SK-N-SH (cell line): ENCODE data around the gene NEGR1. TPM values are rescaled to one million over a fixed set of nuclear protein-coding genes. Genes with fewer than 3 reads are reported as not detected.

Experiments used
- CTCF ChIA-PET: fragments of 300-600, 350-600 bp; formaldehyde crosslinking; extraction: SDS; loops from one replicate; lab custom pipeline; 2021; lab: Yijun Ruan, JAX
- POLR2A ChIA-PET: fragments of 350-600 bp; sonication (Branson Sonifier 250); formaldehyde crosslinking; extraction: SDS; loops from one replicate; lab custom pipeline; 2020; ENCODE audit warnings: antibody characterized with exemption, inconsistent platforms; lab: Yijun Ruan, JAX
- DNase-seq: peaks from one replicate; pipeline ENCODE4 v3.0.0; 2012
- H2AFZ ChIP-seq: fragments of 200-600 bp; sonication (generic); 2 replicates; pipeline ENCODE4 v1.8.1; 2016; ENCODE audit warnings: antibody characterized with exemption, mild to moderate bottlenecking, low read depth
- H3F3A ChIP-seq: fragments of 200-600 bp; sonication (generic); replicated peaks from 2 replicates; pipeline ENCODE3; 2016; ENCODE audit warnings: antibody characterized with exemption, mild to moderate bottlenecking; ENCODE audit not compliant: insufficient read depth
- H3K27ac ChIP-seq, 2 experiments: fragments of 200-500 bp in 1 of 2; fragments of 200-600 bp in 1 of 2; sonication (Bioruptor generic) in 1 of 2; sonication (generic), shearing (Covaris generic) in 1 of 2; 2 replicates each; pipeline versions ENCODE4 v1.5.1 to v1.6.1; 2014 to 2016; ENCODE audit warnings: low read depth in 2 of 2, inconsistent platforms in 1 of 2, low read length in 1 of 2, mild to moderate bottlenecking in 1 of 2, mixed read lengths in 1 of 2
- H3K27me3 ChIP-seq: fragments of 200-600 bp; sonication (generic), shearing (Covaris generic); 2 replicates; pipeline ENCODE4 v1.6.1; 2016; ENCODE audit warnings: mixed run types; ENCODE audit not compliant: insufficient read depth
- H3K36me3 ChIP-seq, 2 experiments: fragments of 200-500 bp in 1 of 2; fragments of 200-600 bp in 1 of 2; sonication (Bioruptor generic) in 1 of 2; sonication (generic) in 1 of 2; replicated peaks in 1 of 2; 2 replicates each; pipeline versions ENCODE3 to v1.5.1; 2014 to 2016; ENCODE audit warnings: low read length in 1 of 2, mild to moderate bottlenecking in 1 of 2; ENCODE audit not compliant: insufficient read depth in 2 of 2, control insufficient read depth in 1 of 2
- H3K4me1 ChIP-seq, 2 experiments: fragments of 200-500 bp in 1 of 2; fragments of 200-600 bp in 1 of 2; sonication (Bioruptor generic) in 1 of 2; sonication (generic), shearing (Covaris generic) in 1 of 2; 2 replicates each; pipeline versions ENCODE4 v1.5.1 to v1.6.1; 2014 to 2016; ENCODE audit warnings: low read depth in 1 of 2, low read length in 1 of 2, mixed run types in 1 of 2; ENCODE audit not compliant: insufficient read depth in 2 of 2, control insufficient read depth in 1 of 2
- H3K4me2 ChIP-seq: fragments of 200-600 bp; sonication (generic), shearing (Covaris generic); 2 replicates; pipeline ENCODE4 v1.6.1; 2017; ENCODE audit warnings: mixed run types
- H3K4me3 ChIP-seq, 2 experiments: fragments of 200-500 bp in 1 of 2; fragments of 200-600 bp in 1 of 2; sonication (Bioruptor generic) in 1 of 2; sonication (generic), shearing (Covaris generic) in 1 of 2; 2 replicates each; pipeline versions ENCODE4 v1.5.1 to v1.8.1; 2014 to 2016; ENCODE audit warnings: low read depth in 2 of 2, inconsistent platforms in 1 of 2, low read length in 1 of 2, mild to moderate bottlenecking in 1 of 2, mixed read lengths in 1 of 2, moderate library complexity in 1 of 2
- H3K79me2 ChIP-seq: fragments of 200-600 bp; sonication (generic); 2 replicates; pipeline ENCODE4 v1.8.1; 2017; ENCODE audit warnings: mild to moderate bottlenecking; ENCODE audit not compliant: insufficient read depth
- H3K9ac ChIP-seq: fragments of 200-600 bp; sonication (generic); 2 replicates; pipeline ENCODE4 v1.6.1; 2017; ENCODE audit warnings: mixed run types
- H3K9me2 ChIP-seq: fragments of 200-600 bp; sonication (generic); 2 replicates; pipeline ENCODE4 v1.6.1; 2017; ENCODE audit warnings: mixed run types
- H3K9me3 ChIP-seq: fragments of 200-600 bp; sonication (generic); 2 replicates; pipeline ENCODE4 v1.6.1; 2017; ENCODE audit warnings: mixed run types, mild to moderate bottlenecking, moderate library complexity
- H4K20me1 ChIP-seq: fragments of 200-600 bp; sonication (generic); 2 replicates; pipeline ENCODE4 v1.6.1; 2017; ENCODE audit warnings: mild to moderate bottlenecking, mixed run types; ENCODE audit not compliant: insufficient read depth
- CHD2 ChIP-seq: fragments of 150-350 bp; IDR thresholded peaks from 2 replicates; pipeline ENCODE4 v1.6.1; 2018; ENCODE audit warnings: low read length; ENCODE audit not compliant: partially characterized antibody
- EP300 ChIP-seq, 2 experiments: IDR thresholded peaks; 2 replicates each; pipeline versions ENCODE4 v1.4.0 to v1.6.1; 2012; ENCODE audit warnings: borderline replicate concordance in 1 of 2, low read depth in 1 of 2, low read length in 1 of 2
- EZH2phosphoT487 ChIP-seq: fragments of 200-600 bp; sonication (generic); IDR thresholded peaks from 2 replicates; pipeline ENCODE4 v1.6.1; 2017; ENCODE audit warnings: low read depth, mixed run types, mild to moderate bottlenecking, antibody characterized with exemption, moderate library complexity, borderline replicate concordance
- FOSL2 ChIP-seq: IDR thresholded peaks from 2 replicates; pipeline ENCODE4 v1.4.0; 2012; ENCODE audit warnings: low read depth, mild to moderate bottlenecking, moderate library complexity, borderline replicate concordance
- FOXM1 ChIP-seq: IDR thresholded peaks from 2 replicates; pipeline ENCODE4 v1.4.0; 2012; ENCODE audit warnings: low read depth, mild to moderate bottlenecking
- GATA2 ChIP-seq: sonication (generic); formaldehyde crosslinking; IDR thresholded peaks from 2 replicates; pipeline ENCODE4 v1.5.0; 2020; ENCODE audit warnings: mild to moderate bottlenecking, missing genetic modification reagents
- JUND ChIP-seq: IDR thresholded peaks from 2 replicates; pipeline ENCODE4 v1.4.0; 2012
- MXI1 ChIP-seq: IDR thresholded peaks from 2 replicates; pipeline ENCODE4 v1.6.1; 2012; ENCODE audit warnings: mild to moderate bottlenecking, low read depth, low read length, improper control_type of control experiment
- NFIC ChIP-seq: IDR thresholded peaks from 2 replicates; pipeline ENCODE4 v1.4.0; 2012; ENCODE audit warnings: borderline replicate concordance
- NRF1 ChIP-seq: IDR thresholded peaks from 2 replicates; pipeline ENCODE4 v1.6.1; 2012; ENCODE audit warnings: low read depth, mild to moderate bottlenecking, low read length
- PBX3 ChIP-seq: IDR thresholded peaks from 2 replicates; pipeline ENCODE4; 2012
- POLR2AphosphoS5 ChIP-seq: IDR thresholded peaks from 2 replicates; pipeline ENCODE4 v1.6.1; 2012; ENCODE audit warnings: low read depth, low read length
- RAD21 ChIP-seq: IDR thresholded peaks from 2 replicates; pipeline ENCODE4 v1.6.1; 2012; ENCODE audit warnings: mild to moderate bottlenecking, low read length
- REST ChIP-seq: IDR thresholded peaks from 2 replicates; pipeline ENCODE4 v1.6.1; 2012; ENCODE audit warnings: mild to moderate bottlenecking, low read depth, low read length, moderate library complexity
- RFX5 ChIP-seq: IDR thresholded peaks from 2 replicates; pipeline ENCODE4 v1.6.1; 2012; ENCODE audit warnings: mild to moderate bottlenecking, improper control_type of control experiment, low read length
- RXRA ChIP-seq: IDR thresholded peaks from 2 replicates; pipeline ENCODE4 v1.4.0; 2012; ENCODE audit warnings: low read depth, mild to moderate bottlenecking, borderline replicate concordance
- SMC3 ChIP-seq: IDR thresholded peaks from 2 replicates; pipeline ENCODE4 v1.6.1; 2012; ENCODE audit warnings: low read depth, low read length, improper control_type of control experiment
- TCF12 ChIP-seq: IDR thresholded peaks from 2 replicates; pipeline ENCODE4 v1.4.0; 2012
- YY1 ChIP-seq: IDR thresholded peaks from 2 replicates; pipeline ENCODE4 v1.4.0; 2012; ENCODE audit warnings: low read depth, mild to moderate bottlenecking
- WGBS: methylation state at CpG from one replicate; pipeline ENCODE4 v1.1.6; 2017; ENCODE audit warnings: low lambda C conversion rate; 5-methylcytosine and 5-hydroxymethylcytosine counted together
- polyA plus RNA-seq, 3 experiments: library from polyadenylated mRNA; depleted of rRNA; stranded (reverse); fragments of >200 nt; gene quantifications; 2 replicates each; pipeline ENCODE4 v1.2.3, GENCODE V29; 2012
- TF ChIP-seq, protein P1 (sequence below): fragments of 150-350 bp; IDR thresholded peaks from 2 replicates; pipeline ENCODE4 v1.6.1; 2016; ENCODE audit warnings: mild to moderate bottlenecking, low read depth, low read length
- TF ChIP-seq, protein P2 (sequence below): fragments of 150-350 bp; IDR thresholded peaks from 2 replicates; pipeline ENCODE4 v1.6.1; 2017; ENCODE audit warnings: antibody characterized with exemption, low read length, low read depth, borderline replicate concordance
- TF ChIP-seq, protein P3 (sequence below): fragments of 200-600 bp; sonication (generic); IDR thresholded peaks from 2 replicates; pipeline ENCODE4 v1.6.1; 2017; ENCODE audit warnings: antibody characterized with exemption, mild to moderate bottlenecking, moderate library complexity

NEGR1 gene
- polyA plus RNA-seq, 1 of the 3 experiments (the other 2 are of a cell fraction): 0.21 TPM

DNA sequence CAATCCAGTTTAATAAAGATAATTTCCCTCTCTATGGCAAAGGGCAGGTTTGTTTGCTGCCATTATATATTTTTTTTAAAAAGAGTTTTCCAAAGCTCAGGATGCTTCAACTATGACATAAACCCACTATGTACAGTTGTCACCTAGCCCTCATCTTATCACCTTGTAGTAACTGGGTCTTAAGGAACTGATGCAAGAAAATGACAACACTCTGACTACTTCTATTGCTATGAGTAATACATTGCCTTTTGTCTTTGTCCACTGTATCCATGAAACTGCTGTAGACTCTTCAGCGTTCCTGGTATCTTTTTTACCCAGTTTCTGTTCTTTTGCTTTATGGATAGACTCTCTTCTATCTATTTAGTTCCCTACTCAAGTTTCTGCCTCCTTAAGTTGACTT lies 586.5 kb downstream of the NEGR1 start:
- no peak for DNase-seq
- no peaks in the 10 kb centered on the region for H3K9me3 ChIP-seq
- H3K4me3 ChIP-seq: no peak overlapping the region
- TF ChIP-seq RAD21: no peak
- no peak for TF ChIP-seq YY1
- TF ChIP-seq CHD2: no peak
- no peak for TF ChIP-seq NRF1
- TF ChIP-seq GATA2: no peak
- no peak for TF ChIP-seq JUND
- TF ChIP-seq, protein P1, sequence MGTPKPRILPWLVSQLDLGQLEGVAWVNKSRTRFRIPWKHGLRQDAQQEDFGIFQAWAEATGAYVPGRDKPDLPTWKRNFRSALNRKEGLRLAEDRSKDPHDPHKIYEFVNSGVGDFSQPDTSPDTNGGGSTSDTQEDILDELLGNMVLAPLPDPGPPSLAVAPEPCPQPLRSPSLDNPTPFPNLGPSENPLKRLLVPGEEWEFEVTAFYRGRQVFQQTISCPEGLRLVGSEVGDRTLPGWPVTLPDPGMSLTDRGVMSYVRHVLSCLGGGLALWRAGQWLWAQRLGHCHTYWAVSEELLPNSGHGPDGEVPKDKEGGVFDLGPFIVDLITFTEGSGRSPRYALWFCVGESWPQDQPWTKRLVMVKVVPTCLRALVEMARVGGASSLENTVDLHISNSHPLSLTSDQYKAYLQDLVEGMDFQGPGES: no peak
- no peak for TF ChIP-seq RXRA
- TF ChIP-seq RFX5: no peak
- TF ChIP-seq POLR2AphosphoS5: no peak
- no peak for TF ChIP-seq NFIC
- no peak for TF ChIP-seq EZH2phosphoT487
- TF ChIP-seq FOSL2: no peak
- TF ChIP-seq MXI1: no peak
- TF ChIP-seq TCF12: no peak
- no peak for TF ChIP-seq EP300 (IDR thresholded peaks at IDR 0.05; ENCODE audit: borderline replicate concordance in 1 of 2, low read depth in 1 of 2, low read length in 1 of 2)
- no peak for TF ChIP-seq FOXM1
- TF ChIP-seq PBX3: no peak
- ChIA-PET POLR2A (no interaction called here), CTCF (no interaction called here)
- no peak overlapping the region for H3K4me2 ChIP-seq
- no peaks in the 10 kb centered on the region for H3K4me1 ChIP-seq
- H3K79me2 ChIP-seq: no peaks in the 10 kb centered on the region
- H3K36me3 ChIP-seq: no peaks in the 10 kb centered on the region
- no peak overlapping the region for H3K27ac ChIP-seq
- H3K9me2 ChIP-seq: no peaks in the 10 kb centered on the region
- no peaks in the 10 kb centered on the region for H3K27me3 ChIP-seq
- H3F3A ChIP-seq: no peaks in the 10 kb centered on the region
- no peaks in the 10 kb centered on the region for H4K20me1 ChIP-seq
- 35% methylated on average over 1 of the region's 1 CpG for WGBS
- H3K9ac ChIP-seq: no peak overlapping the region
- H2AFZ ChIP-seq: no peak overlapping the region

DNA sequence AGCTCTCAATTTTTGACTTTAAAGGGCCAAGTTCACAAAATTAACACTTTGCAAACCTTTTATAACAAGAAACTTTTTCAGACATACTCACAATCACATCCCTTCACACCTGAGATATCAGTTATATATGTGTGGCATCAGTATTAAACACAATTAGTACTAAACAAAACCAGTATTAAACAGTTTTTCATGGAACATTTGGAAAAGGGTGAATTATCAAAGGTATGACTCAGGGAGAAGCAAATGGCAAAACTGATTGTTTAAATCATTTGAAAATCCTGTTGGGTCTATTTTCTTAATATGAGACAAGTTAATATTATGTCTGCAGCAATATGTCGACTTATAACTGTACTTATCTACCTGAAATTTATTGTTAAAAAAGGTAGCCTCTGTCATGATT lies 587.3 kb downstream of the NEGR1 start:
- Histone ChIP-seq H3K4me1 (no peaks in the 10 kb centered on the region), H3K27ac (no peak overlapping the region), H3F3A (no peaks in the 10 kb centered on the region), H2AFZ (no peak overlapping the region), H3K9ac (no peak overlapping the region), H3K27me3 (no peaks in the 10 kb centered on the region), H4K20me1 (no peaks in the 10 kb centered on the region), H3K36me3 (no peaks in the 10 kb centered on the region), H3K79me2 (no peaks in the 10 kb centered on the region), H3K9me3 (no peaks in the 10 kb centered on the region), H3K4me2 (no peak overlapping the region), H3K9me2 (no peaks in the 10 kb centered on the region), H3K4me3 (no peak overlapping the region)
- ChIA-PET CTCF (interaction anchor here (0.6 kb wide), 1 partner anchor 363 kb away, joined by 3 read pairs; no protein-coding TSS in a partner anchor), POLR2A (no interaction called here)
- 31% methylated on average over 1 of the region's 1 CpG for WGBS
- TF ChIP-seq POLR2AphosphoS5: no peak
- TF ChIP-seq, protein P2, sequence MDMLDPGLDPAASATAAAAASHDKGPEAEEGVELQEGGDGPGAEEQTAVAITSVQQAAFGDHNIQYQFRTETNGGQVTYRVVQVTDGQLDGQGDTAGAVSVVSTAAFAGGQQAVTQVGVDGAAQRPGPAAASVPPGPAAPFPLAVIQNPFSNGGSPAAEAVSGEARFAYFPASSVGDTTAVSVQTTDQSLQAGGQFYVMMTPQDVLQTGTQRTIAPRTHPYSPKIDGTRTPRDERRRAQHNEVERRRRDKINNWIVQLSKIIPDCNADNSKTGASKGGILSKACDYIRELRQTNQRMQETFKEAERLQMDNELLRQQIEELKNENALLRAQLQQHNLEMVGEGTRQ: no peak
- no peak for TF ChIP-seq SMC3
- TF ChIP-seq, protein P3, sequence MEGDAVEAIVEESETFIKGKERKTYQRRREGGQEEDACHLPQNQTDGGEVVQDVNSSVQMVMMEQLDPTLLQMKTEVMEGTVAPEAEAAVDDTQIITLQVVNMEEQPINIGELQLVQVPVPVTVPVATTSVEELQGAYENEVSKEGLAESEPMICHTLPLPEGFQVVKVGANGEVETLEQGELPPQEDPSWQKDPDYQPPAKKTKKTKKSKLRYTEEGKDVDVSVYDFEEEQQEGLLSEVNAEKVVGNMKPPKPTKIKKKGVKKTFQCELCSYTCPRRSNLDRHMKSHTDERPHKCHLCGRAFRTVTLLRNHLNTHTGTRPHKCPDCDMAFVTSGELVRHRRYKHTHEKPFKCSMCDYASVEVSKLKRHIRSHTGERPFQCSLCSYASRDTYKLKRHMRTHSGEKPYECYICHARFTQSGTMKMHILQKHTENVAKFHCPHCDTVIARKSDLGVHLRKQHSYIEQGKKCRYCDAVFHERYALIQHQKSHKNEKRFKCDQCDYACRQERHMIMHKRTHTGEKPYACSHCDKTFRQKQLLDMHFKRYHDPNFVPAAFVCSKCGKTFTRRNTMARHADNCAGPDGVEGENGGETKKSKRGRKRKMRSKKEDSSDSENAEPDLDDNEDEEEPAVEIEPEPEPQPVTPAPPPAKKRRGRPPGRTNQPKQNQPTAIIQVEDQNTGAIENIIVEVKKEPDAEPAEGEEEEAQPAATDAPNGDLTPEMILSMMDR: no peak
- TF ChIP-seq REST: no peak
- TF ChIP-seq TCF12: no peak
- DNase-seq: no peak
